ENCODE results near the gene ASB6. TPM values are rescaled to one million over a fixed set of nuclear protein-coding genes. Genes with fewer than 3 reads are reported as not detected.

Gene ASB6
- total and polyA plus RNA-seq, 2 of the 13 experiments (the other 11 are each of a cell fraction or from before 2014, with no cell fraction given), result 8.2 to 8.4 TPM

DNA sequence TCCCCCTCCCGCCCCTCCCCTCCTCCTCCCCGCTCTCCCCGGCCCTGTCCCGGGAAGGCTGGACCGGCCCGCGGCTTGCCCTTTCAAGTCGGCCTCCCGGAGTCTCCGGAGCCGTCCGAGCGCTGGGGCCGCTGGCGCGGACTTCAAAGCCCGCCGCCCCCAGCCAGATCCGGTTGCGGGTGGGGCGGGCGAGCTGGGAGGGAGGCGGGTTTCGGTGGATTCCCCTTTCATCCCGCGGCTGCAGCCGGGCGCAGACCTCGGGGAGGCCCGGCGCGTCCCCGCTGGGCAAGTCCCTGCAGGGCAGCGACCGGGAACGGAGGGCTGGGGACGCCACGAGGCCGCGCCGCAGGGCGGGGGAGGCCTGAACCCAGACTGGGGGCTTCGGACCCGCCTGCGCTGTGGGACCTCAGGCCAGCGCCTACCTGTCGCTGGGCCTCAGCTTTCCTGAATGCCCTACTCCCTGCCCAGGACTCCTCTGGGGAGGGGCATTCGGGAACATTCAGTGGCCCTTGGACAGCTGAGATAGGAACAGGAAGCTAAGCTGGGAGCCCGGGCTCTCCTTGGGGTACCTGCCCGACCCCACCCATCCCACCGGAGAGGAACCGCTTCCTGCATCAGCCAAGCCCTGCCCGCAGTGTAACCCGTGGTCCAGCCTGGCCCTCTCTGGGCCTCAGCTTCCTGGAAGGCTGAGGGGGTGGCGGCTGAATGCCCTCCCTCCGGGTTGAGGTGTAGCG, 44.4 kb downstream of the ASB6 start (continued):
- TF ChIP-seq SALL1 (CRISPR knock-in tag; IDR thresholded peaks at IDR 0.05), result peak; percentile 80
- no peak for TF ChIP-seq TRIM24 (CRISPR knock-in tag; IDR thresholded peaks at IDR 0.05)
- TF ChIP-seq, protein P1, sequence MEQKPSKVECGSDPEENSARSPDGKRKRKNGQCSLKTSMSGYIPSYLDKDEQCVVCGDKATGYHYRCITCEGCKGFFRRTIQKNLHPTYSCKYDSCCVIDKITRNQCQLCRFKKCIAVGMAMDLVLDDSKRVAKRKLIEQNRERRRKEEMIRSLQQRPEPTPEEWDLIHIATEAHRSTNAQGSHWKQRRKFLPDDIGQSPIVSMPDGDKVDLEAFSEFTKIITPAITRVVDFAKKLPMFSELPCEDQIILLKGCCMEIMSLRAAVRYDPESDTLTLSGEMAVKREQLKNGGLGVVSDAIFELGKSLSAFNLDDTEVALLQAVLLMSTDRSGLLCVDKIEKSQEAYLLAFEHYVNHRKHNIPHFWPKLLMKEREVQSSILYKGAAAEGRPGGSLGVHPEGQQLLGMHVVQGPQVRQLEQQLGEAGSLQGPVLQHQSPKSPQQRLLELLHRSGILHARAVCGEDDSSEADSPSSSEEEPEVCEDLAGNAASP (CRISPR knock-in tag; IDR thresholded peaks at IDR 0.05; ENCODE audit: borderline replicate concordance), result peak; percentile 89
- no peak for TF ChIP-seq MLLT10 (CRISPR knock-in tag; IDR thresholded peaks at IDR 0.05)
- TF ChIP-seq KMT2B (CRISPR knock-in tag; IDR thresholded peaks at IDR 0.05), result no peak
- no peak for TF ChIP-seq CC2D1A (CRISPR knock-in tag; IDR thresholded peaks at IDR 0.05)
- TF ChIP-seq RFXANK (CRISPR knock-in tag; IDR thresholded peaks at IDR 0.05), result no peak
- no peak; the same call in 1 of the 2 replicates for TF ChIP-seq PCBP1 (IDR thresholded peaks at IDR 0.05; ENCODE audit: borderline replicate concordance, low read depth, low read length)
- TF ChIP-seq ZNF282 (IDR thresholded peaks at IDR 0.05; ENCODE audit: partially characterized antibody), result no peak
- TF ChIP-seq MXI1 (IDR thresholded peaks at IDR 0.05; ENCODE audit: borderline replicate concordance, low read depth, low read length), result peak; percentile 71; the same call in 1 of the 3 replicates
- TF ChIP-seq PAX8 (CRISPR knock-in tag; IDR thresholded peaks at IDR 0.05; ENCODE audit: borderline replicate concordance), result no peak; the same call in 1 of the 2 replicates
- peak; percentile 96; the same call in 1 of the 2 replicates for TF ChIP-seq ZNF788 (CRISPR knock-in tag; IDR thresholded peaks at IDR 0.05; ENCODE audit: borderline replicate concordance)
- no peak for TF ChIP-seq ZNF30 (CRISPR knock-in tag; IDR thresholded peaks at IDR 0.05)
- TF ChIP-seq CREB1 (IDR thresholded peaks at IDR 0.05), result no peak
- no peak for TF ChIP-seq CREB1 (CRISPR knock-in tag; IDR thresholded peaks at IDR 0.05)
- TF ChIP-seq, protein P2, sequence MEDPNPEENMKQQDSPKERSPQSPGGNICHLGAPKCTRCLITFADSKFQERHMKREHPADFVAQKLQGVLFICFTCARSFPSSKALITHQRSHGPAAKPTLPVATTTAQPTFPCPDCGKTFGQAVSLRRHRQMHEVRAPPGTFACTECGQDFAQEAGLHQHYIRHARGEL (CRISPR knock-in tag; IDR thresholded peaks at IDR 0.05), result no peak
- TF ChIP-seq FOXM1 (CRISPR knock-in tag; IDR thresholded peaks at IDR 0.05), result no peak
- TF ChIP-seq AGO2 (optimal IDR thresholded peaks at IDR 0.05; ENCODE audit: low read depth, low read length), result peak; percentile 90
- TF ChIP-seq, protein P3, sequence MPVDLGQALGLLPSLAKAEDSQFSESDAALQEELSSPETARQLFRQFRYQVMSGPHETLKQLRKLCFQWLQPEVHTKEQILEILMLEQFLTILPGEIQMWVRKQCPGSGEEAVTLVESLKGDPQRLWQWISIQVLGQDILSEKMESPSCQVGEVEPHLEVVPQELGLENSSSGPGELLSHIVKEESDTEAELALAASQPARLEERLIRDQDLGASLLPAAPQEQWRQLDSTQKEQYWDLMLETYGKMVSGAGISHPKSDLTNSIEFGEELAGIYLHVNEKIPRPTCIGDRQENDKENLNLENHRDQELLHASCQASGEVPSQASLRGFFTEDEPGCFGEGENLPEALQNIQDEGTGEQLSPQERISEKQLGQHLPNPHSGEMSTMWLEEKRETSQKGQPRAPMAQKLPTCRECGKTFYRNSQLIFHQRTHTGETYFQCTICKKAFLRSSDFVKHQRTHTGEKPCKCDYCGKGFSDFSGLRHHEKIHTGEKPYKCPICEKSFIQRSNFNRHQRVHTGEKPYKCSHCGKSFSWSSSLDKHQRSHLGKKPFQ (CRISPR knock-in tag; IDR thresholded peaks at IDR 0.05; ENCODE audit: insufficient replicate concordance), result no peak
- TF ChIP-seq, protein P4, sequence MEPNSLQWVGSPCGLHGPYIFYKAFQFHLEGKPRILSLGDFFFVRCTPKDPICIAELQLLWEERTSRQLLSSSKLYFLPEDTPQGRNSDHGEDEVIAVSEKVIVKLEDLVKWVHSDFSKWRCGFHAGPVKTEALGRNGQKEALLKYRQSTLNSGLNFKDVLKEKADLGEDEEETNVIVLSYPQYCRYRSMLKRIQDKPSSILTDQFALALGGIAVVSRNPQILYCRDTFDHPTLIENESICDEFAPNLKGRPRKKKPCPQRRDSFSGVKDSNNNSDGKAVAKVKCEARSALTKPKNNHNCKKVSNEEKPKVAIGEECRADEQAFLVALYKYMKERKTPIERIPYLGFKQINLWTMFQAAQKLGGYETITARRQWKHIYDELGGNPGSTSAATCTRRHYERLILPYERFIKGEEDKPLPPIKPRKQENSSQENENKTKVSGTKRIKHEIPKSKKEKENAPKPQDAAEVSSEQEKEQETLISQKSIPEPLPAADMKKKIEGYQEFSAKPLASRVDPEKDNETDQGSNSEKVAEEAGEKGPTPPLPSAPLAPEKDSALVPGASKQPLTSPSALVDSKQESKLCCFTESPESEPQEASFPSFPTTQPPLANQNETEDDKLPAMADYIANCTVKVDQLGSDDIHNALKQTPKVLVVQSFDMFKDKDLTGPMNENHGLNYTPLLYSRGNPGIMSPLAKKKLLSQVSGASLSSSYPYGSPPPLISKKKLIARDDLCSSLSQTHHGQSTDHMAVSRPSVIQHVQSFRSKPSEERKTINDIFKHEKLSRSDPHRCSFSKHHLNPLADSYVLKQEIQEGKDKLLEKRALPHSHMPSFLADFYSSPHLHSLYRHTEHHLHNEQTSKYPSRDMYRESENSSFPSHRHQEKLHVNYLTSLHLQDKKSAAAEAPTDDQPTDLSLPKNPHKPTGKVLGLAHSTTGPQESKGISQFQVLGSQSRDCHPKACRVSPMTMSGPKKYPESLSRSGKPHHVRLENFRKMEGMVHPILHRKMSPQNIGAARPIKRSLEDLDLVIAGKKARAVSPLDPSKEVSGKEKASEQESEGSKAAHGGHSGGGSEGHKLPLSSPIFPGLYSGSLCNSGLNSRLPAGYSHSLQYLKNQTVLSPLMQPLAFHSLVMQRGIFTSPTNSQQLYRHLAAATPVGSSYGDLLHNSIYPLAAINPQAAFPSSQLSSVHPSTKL (CRISPR knock-in tag; IDR thresholded peaks at IDR 0.05), result peak; percentile 93
- TF ChIP-seq ZNF441 (CRISPR knock-in tag; IDR thresholded peaks at IDR 0.05; ENCODE audit: borderline replicate concordance), result peak; percentile 49; the same call in 1 of the 2 replicates
